GM21526 (cell line): ENCODE measurements around the gene NKAIN4.
"Not testable (repeated sequence)": the region's sequence is repeated elsewhere in the genome, so short reads cannot be mapped to it uniquely, and the experiment has no call there.

Experiments
- ATAC-seq: cut with Tn5 transposase; IDR thresholded peaks from one replicate; pipeline ENCODE4 v1.9.1; 2021; ENCODE audit warnings: moderate library complexity; ENCODE audit not compliant: unreplicated experiment, low FRiP score

Gene NKAIN4

GRCh38 chr20:63238514-63239125 lies 15.6 kb downstream of the NKAIN4 start:
- ATAC-seq = no peak

- no peak for ATAC-seq
Observed at GRCh38 chr20:63238031-63238430, 16.2 kb downstream of the NKAIN4 start.

GRCh38 chr20:63236116-63236837 lies 18.0 kb downstream of the NKAIN4 start:
- no peak for ATAC-seq

GRCh38 chr20:63235399-63235983 lies 18.8 kb downstream of the NKAIN4 start, which contains the start of gene BIRC7:
TSS of gene BIRC7 (plus strand) at chr20:63235905. CDS start at chr20:63236097, 192 bp downstream.
- ATAC-seq = no peak

- ATAC-seq = no peak
Observed at GRCh38 chr20:63234693-63235398, 19.4 kb downstream of the NKAIN4 start.

GRCh38 chr20:63233924-63234323 lies 20.3 kb downstream of the NKAIN4 start:
- no peak for ATAC-seq

GRCh38 chr20:63233061-63233344 lies 21.3 kb downstream of the NKAIN4 start:
- no peak for ATAC-seq

GRCh38 chr20:63232235-63233060 lies 21.8 kb downstream of the NKAIN4 start:
- no peak for ATAC-seq

GRCh38 chr20:63230800-63231268 lies 23.4 kb downstream of the NKAIN4 start:
- ATAC-seq = no peak

- ATAC-seq = no peak
Observed at GRCh38 chr20:63228806-63229205, 25.5 kb downstream of the NKAIN4 start.

- no peak for ATAC-seq
Observed at GRCh38 chr20:63227260-63227659, 27.0 kb downstream of the NKAIN4 start.

GRCh38 chr20:63226042-63226943 lies 28.0 kb downstream of the NKAIN4 start:
- ATAC-seq = no peak

GRCh38 chr20:63225082-63225454 lies 29.2 kb downstream of the NKAIN4 start:
- no peak for ATAC-seq

- ATAC-seq = no peak
Observed at GRCh38 chr20:63224412-63225081, 29.7 kb downstream of the NKAIN4 start.

GRCh38 chr20:63223826-63224207 lies 30.4 kb downstream of the NKAIN4 start:
- no peak for ATAC-seq

- ATAC-seq = no peak
Observed at GRCh38 chr20:63223121-63223825, 31.0 kb downstream of the NKAIN4 start.

- ATAC-seq = no peak
Observed at GRCh38 chr20:63222541-63222940, 31.7 kb downstream of the NKAIN4 start.

- not testable (repeated sequence) for ATAC-seq
Observed at GRCh38 chr20:63221400-63222053, 32.7 kb downstream of the NKAIN4 start.
